ENCODE measurements around the gene VPS72.

DNA sequence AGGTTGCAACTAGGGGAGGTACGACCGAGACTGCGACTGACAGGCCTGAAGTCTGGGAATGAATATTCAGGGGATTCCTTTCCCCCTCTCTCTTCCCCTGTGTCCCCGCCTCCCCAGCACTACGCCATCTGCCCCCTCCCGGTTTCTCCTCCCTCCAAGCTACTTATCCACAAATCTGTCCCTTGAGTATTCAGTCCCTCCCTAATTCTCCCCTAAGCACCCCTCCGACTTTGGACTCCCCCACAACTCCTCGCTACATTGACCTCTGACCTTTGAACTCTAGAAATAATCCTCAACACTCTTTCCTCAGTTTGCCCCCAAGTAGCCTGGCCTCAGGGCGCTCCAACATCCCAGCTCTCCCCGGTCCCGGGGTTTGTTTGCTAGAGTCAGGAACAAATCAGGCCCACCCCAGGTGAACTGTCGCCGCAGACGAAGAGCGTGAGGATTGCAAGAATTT lies 24.7 kb downstream of the VPS72 start:
- TF ChIP-seq, protein P1, sequence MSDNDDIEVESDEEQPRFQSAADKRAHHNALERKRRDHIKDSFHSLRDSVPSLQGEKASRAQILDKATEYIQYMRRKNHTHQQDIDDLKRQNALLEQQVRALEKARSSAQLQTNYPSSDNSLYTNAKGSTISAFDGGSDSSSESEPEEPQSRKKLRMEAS (IDR thresholded peaks at IDR 0.05; ENCODE audit: low read depth) = no peak
- no peak for TF ChIP-seq CTCF (IDR thresholded peaks at IDR 0.05)
- TF ChIP-seq CHD2 (IDR thresholded peaks at IDR 0.05; ENCODE audit: low read length, partially characterized antibody) = no peak
- TF ChIP-seq, protein P2, sequence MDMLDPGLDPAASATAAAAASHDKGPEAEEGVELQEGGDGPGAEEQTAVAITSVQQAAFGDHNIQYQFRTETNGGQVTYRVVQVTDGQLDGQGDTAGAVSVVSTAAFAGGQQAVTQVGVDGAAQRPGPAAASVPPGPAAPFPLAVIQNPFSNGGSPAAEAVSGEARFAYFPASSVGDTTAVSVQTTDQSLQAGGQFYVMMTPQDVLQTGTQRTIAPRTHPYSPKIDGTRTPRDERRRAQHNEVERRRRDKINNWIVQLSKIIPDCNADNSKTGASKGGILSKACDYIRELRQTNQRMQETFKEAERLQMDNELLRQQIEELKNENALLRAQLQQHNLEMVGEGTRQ (IDR thresholded peaks at IDR 0.05; ENCODE audit: borderline replicate concordance, low read depth, low read length) = no peak
- no peak for TF ChIP-seq GATA2 (CRISPR knock-in tag; IDR thresholded peaks at IDR 0.05)
- no peak for TF ChIP-seq ELF1 (IDR thresholded peaks at IDR 0.05)
- no peak for TF ChIP-seq GABPA (IDR thresholded peaks at IDR 0.05; ENCODE audit: low read depth)
- no peak for TF ChIP-seq EP300 (IDR thresholded peaks at IDR 0.05; ENCODE audit: borderline replicate concordance in 1 of 2, low read depth in 1 of 2, low read length in 1 of 2)
- no peak for TF ChIP-seq PBX3 (IDR thresholded peaks at IDR 0.05)
- TF ChIP-seq TAF1 (IDR thresholded peaks at IDR 0.05; ENCODE audit: borderline replicate concordance, low read depth, low read length) = no peak
- no peak for TF ChIP-seq USF1 (IDR thresholded peaks at IDR 0.05; ENCODE audit: borderline replicate concordance, low read depth)
- no peak for TF ChIP-seq EZH2phosphoT487 (IDR thresholded peaks at IDR 0.05; ENCODE audit: borderline replicate concordance, low read depth)

Measured in SK-N-SH (cell line).